Hepatocyte (in vitro differentiated cells): ENCODE results near the gene TK2. TPM values are rescaled to one million over a fixed set of nuclear protein-coding genes. Genes with fewer than 3 reads are reported as not detected.

Source experiments
- DNase-seq: peaks from one replicate; pipeline ENCODE4 v3.0.0-alpha.2; 2016; ENCODE audit warnings: low spot score
- H2AFZ ChIP-seq: fragments of 200-600 bp; sonication (generic); 2 replicates; pipeline ENCODE4 v1.6.0; 2016; ENCODE audit warnings: antibody characterized with exemption, mild to moderate bottlenecking
- H3K27ac ChIP-seq: fragments of 200-600 bp; sonication (generic); 2 replicates; pipeline ENCODE4 v1.5.1; 2016; ENCODE audit warnings: mild to moderate bottlenecking
- H3K27me3 ChIP-seq: fragments of 200-600 bp; sonication (generic); 2 replicates; pipeline ENCODE4 v1.6.1; 2016
- H3K36me3 ChIP-seq: fragments of 200-600 bp; sonication (generic); replicated peaks from 2 replicates; pipeline ENCODE4 v1.5.1; 2016; ENCODE audit warnings: low read depth; ENCODE audit not compliant: insufficient read depth
- H3K4me1 ChIP-seq: fragments of 200-600 bp; sonication (generic); 2 replicates; pipeline ENCODE4 v1.5.1; 2016; ENCODE audit warnings: mild to moderate bottlenecking, moderate library complexity; ENCODE audit not compliant: insufficient read depth
- H3K4me2 ChIP-seq: fragments of 200-600 bp; sonication (generic); 2 replicates; pipeline ENCODE4 v1.6.0; 2016
- H3K4me3 ChIP-seq: fragments of 200-600 bp; sonication (generic); 2 replicates; pipeline ENCODE4 v1.5.1; 2016; ENCODE audit warnings: mild to moderate bottlenecking
- H3K79me2 ChIP-seq: fragments of 200-600 bp; sonication (generic); 2 replicates; pipeline ENCODE4 v1.6.0; 2017; ENCODE audit warnings: mild to moderate bottlenecking
- H3K9me2 ChIP-seq: fragments of 200-600 bp; sonication (generic); replicated peaks from 2 replicates; pipeline ENCODE4 v1.6.0; 2017; ENCODE audit warnings: mild to moderate bottlenecking; ENCODE audit not compliant: insufficient read depth
- H3K9me3 ChIP-seq: fragments of 200-600 bp; sonication (generic); 2 replicates; pipeline ENCODE4 v1.5.1; 2016; ENCODE audit warnings: low read depth, mild to moderate bottlenecking
- H4K20me1 ChIP-seq: fragments of 200-600 bp; sonication (generic); 2 replicates; pipeline ENCODE4 v1.6.0; 2016; ENCODE audit warnings: mild to moderate bottlenecking; ENCODE audit not compliant: insufficient read depth, poor library complexity, severe bottlenecking
- EZH2 ChIP-seq: fragments of 200-600 bp; sonication (generic); IDR thresholded peaks from 2 replicates; pipeline ENCODE4 v1.6.1; 2016; ENCODE audit warnings: antibody characterized with exemption, mild to moderate bottlenecking, borderline replicate concordance
- EZH2phosphoT487 ChIP-seq: fragments of 200-600 bp; sonication (generic); IDR thresholded peaks from one replicate; pipeline ENCODE4 v1.6.1; 2018; ENCODE audit warnings: antibody characterized with exemption, mild to moderate bottlenecking, low read depth, moderate library complexity; ENCODE audit not compliant: unreplicated experiment, severe bottlenecking
- WGBS: methylation state at CpG from one replicate; pipeline ENCODE4 v1.1.6; 2016; ENCODE audit warnings: low lambda C conversion rate; ENCODE audit errors: missing lambda C conversion rate; 5-methylcytosine and 5-hydroxymethylcytosine counted together
- polyA plus RNA-seq: library from polyadenylated mRNA; unstranded; fragments of >200 nt; fragmentation: Nextera tagmentation; extraction: Ambion mirVana; gene quantifications from 2 replicates; pipeline ENCODE4 v1.2.1, GENCODE V29; 2016
- total RNA-seq: library from RNA; depleted of rRNA; stranded (reverse); fragments of >200 nt; gene quantifications from 2 replicates; pipeline ENCODE4 v1.2.3, GENCODE V29; 2014
- TF ChIP-seq, protein P1 (sequence below): fragments of 200-600 bp; sonication (generic); IDR thresholded peaks from 2 replicates; pipeline ENCODE4 v1.5.1; 2016; ENCODE audit warnings: antibody characterized with exemption, mild to moderate bottlenecking; ENCODE audit not compliant: poor library complexity

Gene TK2
- total and polyA plus RNA-seq, 2 experiments from 2014 or later: 10.1 to 14.3 TPM

DNA sequence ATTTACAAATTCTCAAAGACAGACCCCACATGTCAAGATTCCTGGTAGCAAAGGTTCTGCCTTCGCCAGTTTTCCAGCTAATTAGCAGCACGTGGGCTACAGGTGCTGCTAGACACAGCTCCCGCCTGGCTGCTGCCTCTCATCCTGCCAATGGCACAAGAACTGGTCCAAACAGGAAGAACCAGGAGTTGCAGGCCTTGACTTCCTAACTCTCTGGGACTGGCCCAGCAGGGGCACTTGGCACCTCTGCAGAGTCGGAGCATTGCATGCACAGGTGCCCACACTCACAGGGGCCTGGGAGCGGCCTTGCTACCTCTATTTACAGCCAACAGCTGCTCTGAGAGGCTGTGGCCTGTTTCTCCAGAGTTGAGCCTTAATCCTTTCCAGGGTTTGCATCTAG is 39.6 kb downstream of the TK2 start:
- Histone ChIP-seq H3K4me2 (no peak overlapping the region), H2AFZ (no peak overlapping the region), H3K27me3 (no peaks in the 10 kb centered on the region), H3K9me2 (no peaks in the 10 kb centered on the region), H3K27ac (no peak overlapping the region), H4K20me1 (no peaks in the 10 kb centered on the region), H3K9me3 (no peaks in the 10 kb centered on the region), H3K4me3 (no peak overlapping the region), H3K36me3 (no peaks in the 10 kb centered on the region), H3K79me2 (no peaks in the 10 kb centered on the region), H3K4me1 (no peaks in the 10 kb centered on the region)
- TF ChIP-seq EZH2 (no peak), EZH2phosphoT487 (no peak)
- TF ChIP-seq, protein P1, sequence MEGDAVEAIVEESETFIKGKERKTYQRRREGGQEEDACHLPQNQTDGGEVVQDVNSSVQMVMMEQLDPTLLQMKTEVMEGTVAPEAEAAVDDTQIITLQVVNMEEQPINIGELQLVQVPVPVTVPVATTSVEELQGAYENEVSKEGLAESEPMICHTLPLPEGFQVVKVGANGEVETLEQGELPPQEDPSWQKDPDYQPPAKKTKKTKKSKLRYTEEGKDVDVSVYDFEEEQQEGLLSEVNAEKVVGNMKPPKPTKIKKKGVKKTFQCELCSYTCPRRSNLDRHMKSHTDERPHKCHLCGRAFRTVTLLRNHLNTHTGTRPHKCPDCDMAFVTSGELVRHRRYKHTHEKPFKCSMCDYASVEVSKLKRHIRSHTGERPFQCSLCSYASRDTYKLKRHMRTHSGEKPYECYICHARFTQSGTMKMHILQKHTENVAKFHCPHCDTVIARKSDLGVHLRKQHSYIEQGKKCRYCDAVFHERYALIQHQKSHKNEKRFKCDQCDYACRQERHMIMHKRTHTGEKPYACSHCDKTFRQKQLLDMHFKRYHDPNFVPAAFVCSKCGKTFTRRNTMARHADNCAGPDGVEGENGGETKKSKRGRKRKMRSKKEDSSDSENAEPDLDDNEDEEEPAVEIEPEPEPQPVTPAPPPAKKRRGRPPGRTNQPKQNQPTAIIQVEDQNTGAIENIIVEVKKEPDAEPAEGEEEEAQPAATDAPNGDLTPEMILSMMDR: no peak
- no peak for DNase-seq
- 95% methylated on average over 5 of the region's 5 CpGs for WGBS

GRCh38 chr16:66509576-66509975 is 40.3 kb downstream of the TK2 start:
- H4K20me1 ChIP-seq: no peaks in the 10 kb centered on the region
- no peak overlapping the region for H2AFZ ChIP-seq
- no peak overlapping the region for H3K27ac ChIP-seq
- no peaks in the 10 kb centered on the region for H3K27me3 ChIP-seq
- no peaks in the 10 kb centered on the region for H3K36me3 ChIP-seq
- no peaks in the 10 kb centered on the region for H3K79me2 ChIP-seq
- no peak overlapping the region for H3K4me2 ChIP-seq
- WGBS: 90% methylated on average over 5 of the region's 5 CpGs
- DNase-seq: no peak
- H3K4me1 ChIP-seq: no peaks in the 10 kb centered on the region
- H3K9me3 ChIP-seq: no peaks in the 10 kb centered on the region
- no peak overlapping the region for H3K4me3 ChIP-seq
- H3K9me2 ChIP-seq: no peaks in the 10 kb centered on the region
- TF ChIP-seq, protein P1: no peak
- TF ChIP-seq EZH2: no peak
- TF ChIP-seq EZH2phosphoT487: no peak

DNA sequence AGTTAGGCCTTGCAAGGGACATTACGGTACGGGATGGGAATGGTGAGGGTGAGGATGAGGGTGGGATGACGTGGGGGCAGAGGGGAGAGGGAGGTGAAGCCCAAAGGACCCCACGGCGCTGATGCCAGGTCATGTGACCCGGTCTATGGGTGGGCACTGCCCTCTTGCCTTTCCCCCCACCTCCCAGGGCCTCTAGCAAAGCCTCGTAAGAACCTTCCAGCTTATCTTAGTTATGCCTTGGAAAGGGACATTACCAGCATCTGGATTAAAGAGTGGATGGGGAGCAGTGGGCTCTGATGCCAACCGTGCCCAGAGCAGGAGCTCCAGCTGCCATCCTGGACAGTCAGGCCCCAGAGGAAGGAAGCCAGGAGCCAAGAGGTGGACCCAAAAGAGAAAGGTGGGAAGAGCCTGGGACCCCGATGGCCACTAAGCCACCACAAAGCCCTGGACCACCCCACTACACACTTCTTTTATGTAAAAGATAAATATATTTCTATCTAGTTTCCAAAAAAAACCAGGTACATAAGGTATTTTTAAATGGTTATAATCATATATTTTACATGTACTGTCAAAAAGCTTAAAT is 40.9 kb downstream of the TK2 start:
- H3K4me2 ChIP-seq: no peak overlapping the region
- H3K27me3 ChIP-seq: no peaks in the 10 kb centered on the region
- H3K4me3 ChIP-seq: no peak overlapping the region
- no peaks in the 10 kb centered on the region for H3K9me2 ChIP-seq
- no peaks in the 10 kb centered on the region for H3K9me3 ChIP-seq
- H4K20me1 ChIP-seq: no peaks in the 10 kb centered on the region
- no peak overlapping the region for H2AFZ ChIP-seq
- 96% methylated on average over 9 of the region's 9 CpGs for WGBS
- TF ChIP-seq, protein P1: no peak
- TF ChIP-seq EZH2: no peak
- no peak for TF ChIP-seq EZH2phosphoT487
- H3K79me2 ChIP-seq: no peaks in the 10 kb centered on the region
- H3K36me3 ChIP-seq: no peaks in the 10 kb centered on the region
- H3K27ac ChIP-seq: no peak overlapping the region
- no peak for DNase-seq
- H3K4me1 ChIP-seq: no peaks in the 10 kb centered on the region
